Retinal pigment epithelial cell (primary cell): ENCODE data around the gene AHCYL2.

Experiments
- DNase-seq: peaks from one replicate; pipeline ENCODE4 v3.0.0-alpha.2; 2010; ENCODE audit warnings: low read depth
- H3K4me3 ChIP-seq: 2 replicates; pipeline ENCODE4 v1.5.1; 2011; ENCODE audit warnings: mild to moderate bottlenecking, low read length, control low read depth, moderate library complexity
- TF ChIP-seq, protein P1 (sequence below): conservative IDR thresholded peaks from 2 replicates; pipeline ENCODE4 v1.5.1; 2011; ENCODE audit warnings: low read depth, low read length, control low read depth, inconsistent platforms

Gene AHCYL2

DNA sequence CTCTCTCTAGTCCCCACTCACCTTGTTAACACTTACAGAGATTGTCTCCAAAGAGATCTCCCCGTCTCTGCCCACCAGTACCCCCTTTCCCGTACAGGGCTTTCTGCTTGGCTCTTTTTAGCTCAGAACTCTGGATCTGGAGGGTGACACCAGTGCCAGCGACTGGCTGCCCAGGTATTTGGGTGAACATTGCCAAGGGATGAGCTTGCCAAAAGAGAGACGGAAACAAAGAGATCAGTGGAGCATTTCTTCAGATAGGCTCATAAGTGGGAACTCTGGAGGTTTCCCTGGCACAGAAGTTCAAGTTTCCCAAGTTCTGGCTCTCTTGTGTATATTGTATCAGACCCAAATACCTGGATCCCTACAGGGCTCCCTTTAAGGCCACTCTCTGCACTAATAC, 239.4 kb downstream of the AHCYL2 start:
- no peak for DNase-seq
- TF ChIP-seq, protein P1, sequence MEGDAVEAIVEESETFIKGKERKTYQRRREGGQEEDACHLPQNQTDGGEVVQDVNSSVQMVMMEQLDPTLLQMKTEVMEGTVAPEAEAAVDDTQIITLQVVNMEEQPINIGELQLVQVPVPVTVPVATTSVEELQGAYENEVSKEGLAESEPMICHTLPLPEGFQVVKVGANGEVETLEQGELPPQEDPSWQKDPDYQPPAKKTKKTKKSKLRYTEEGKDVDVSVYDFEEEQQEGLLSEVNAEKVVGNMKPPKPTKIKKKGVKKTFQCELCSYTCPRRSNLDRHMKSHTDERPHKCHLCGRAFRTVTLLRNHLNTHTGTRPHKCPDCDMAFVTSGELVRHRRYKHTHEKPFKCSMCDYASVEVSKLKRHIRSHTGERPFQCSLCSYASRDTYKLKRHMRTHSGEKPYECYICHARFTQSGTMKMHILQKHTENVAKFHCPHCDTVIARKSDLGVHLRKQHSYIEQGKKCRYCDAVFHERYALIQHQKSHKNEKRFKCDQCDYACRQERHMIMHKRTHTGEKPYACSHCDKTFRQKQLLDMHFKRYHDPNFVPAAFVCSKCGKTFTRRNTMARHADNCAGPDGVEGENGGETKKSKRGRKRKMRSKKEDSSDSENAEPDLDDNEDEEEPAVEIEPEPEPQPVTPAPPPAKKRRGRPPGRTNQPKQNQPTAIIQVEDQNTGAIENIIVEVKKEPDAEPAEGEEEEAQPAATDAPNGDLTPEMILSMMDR, result no peak
- H3K4me3 ChIP-seq, result no peak overlapping the region

DNA sequence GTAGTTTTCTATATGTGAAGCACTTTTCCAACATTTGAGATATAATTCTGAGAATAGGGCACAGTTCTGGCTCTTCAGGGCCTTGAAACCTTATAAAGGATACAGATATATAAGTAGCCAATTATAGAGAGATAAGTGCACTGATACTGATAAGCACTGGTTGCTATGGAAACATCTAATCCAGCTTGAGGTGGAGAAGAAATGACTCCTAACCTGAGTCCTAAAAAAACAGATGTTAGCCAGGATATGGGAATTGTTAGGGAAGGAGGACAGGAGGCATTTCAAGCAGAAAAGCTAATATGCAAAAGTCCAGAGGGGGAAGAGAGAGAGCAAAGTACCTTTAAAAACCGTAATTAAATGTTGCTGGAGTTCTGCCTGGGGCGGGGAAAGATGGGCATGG, 240.2 kb downstream of the AHCYL2 start:
- no peak overlapping the region for H3K4me3 ChIP-seq
- DNase-seq, result no peak
- TF ChIP-seq, protein P1, result no peak

- DNase-seq, result no peak
- H3K4me3 ChIP-seq, result no peak overlapping the region
- TF ChIP-seq, protein P1, result no peak
These were observed 242.0 kb downstream of the AHCYL2 start for GRCh38 chr7:129466796-129467195.

GRCh38 chr7:129468087-129468486, 243.3 kb downstream of the AHCYL2 start:
- peak; percentile 96 for DNase-seq
- TF ChIP-seq, protein P1, result no peak
- no peak overlapping the region for H3K4me3 ChIP-seq

GRCh38 chr7:129468547-129468946, 243.7 kb downstream of the AHCYL2 start:
- no peak overlapping the region for H3K4me3 ChIP-seq
- DNase-seq, result no peak
- TF ChIP-seq, protein P1, result no peak

DNA sequence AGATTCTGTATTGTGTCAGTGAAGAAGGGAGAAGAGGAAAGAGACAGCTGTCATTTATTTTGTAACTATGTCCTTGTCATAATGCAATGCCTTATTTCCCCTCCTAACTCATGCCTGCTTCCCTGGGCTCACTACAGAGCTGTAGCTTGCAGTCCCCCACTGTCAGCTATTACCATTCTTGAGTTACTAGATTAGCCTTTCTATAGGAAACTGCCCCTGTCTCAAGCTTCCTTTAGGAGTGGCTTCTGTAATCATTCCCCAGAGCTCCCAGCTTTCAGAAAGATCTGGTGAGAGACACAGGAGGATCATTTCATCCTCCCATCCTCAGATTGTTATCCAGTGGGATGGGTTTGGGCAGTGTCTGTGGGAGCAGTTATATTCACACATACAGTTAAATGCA, 245.1 kb downstream of the AHCYL2 start:
- no peak for DNase-seq
- H3K4me3 ChIP-seq, result no peak overlapping the region
- TF ChIP-seq, protein P1, result no peak

DNA sequence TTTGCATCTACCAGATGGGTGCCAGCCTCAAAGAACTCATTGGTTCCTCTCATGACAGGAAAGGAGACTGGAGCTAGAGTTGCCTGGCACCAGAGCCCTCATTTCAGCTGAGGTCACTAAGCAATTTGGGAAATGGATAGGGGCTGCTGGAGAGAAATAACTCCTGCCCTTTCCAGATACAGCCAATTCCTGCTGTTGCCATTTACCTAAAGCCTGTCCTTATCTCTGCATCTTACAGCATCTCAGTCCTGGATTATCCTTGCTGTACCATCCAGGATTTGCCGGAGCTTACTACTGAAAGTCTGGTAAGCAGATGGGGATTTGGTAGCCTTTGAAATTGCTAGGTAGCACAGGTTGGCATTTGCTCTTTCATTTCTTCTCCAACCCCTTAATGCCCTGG, 245.6 kb downstream of the AHCYL2 start:
- TF ChIP-seq, protein P1, result no peak
- no peak overlapping the region for H3K4me3 ChIP-seq
- DNase-seq, result no peak
